H1 (cell line): ENCODE measurements around the gene ATL3.

Source experiments
- CTCF ChIP-seq, 3 experiments: IDR thresholded peaks; 1 replicate in 2 of 3; 2 replicates in 1 of 3; pipeline versions ENCODE4 v1.5.1 to v1.6.1; 2011; ENCODE audit warnings: low read length in 3 of 3, mild to moderate bottlenecking in 3 of 3, inconsistent platforms in 2 of 3, low read depth in 1 of 3, moderate library complexity in 1 of 3; ENCODE audit not compliant: insufficient read depth in 1 of 3; ENCODE audit errors: control extremely low read depth in 1 of 3
- EZH2 ChIP-seq: fragments of 200-600 bp; sonication (generic); IDR thresholded peaks from 2 replicates; pipeline ENCODE4 v1.7.1; 2012; ENCODE audit warnings: low read depth, mild to moderate bottlenecking, moderate library complexity, low read length, inconsistent platforms; ENCODE audit not compliant: severe bottlenecking
- POLR2AphosphoS5 ChIP-seq: IDR thresholded peaks from 2 replicates; pipeline ENCODE4 v1.6.1; 2011; ENCODE audit warnings: low read depth, low read length
- SIN3A ChIP-seq, 2 experiments: IDR thresholded peaks in 1 of 2; conservative IDR thresholded peaks in 1 of 2; 2 replicates each; pipeline ENCODE4 v1.6.1; 2011 to 2012; ENCODE audit warnings: low read length in 2 of 2, improper control_type of control experiment in 1 of 2, low read depth in 1 of 2, mild to moderate bottlenecking in 1 of 2
- TF ChIP-seq, protein P1 (sequence below): IDR thresholded peaks from 2 replicates; pipeline ENCODE4 v1.6.1; 2012; ENCODE audit warnings: inconsistent platforms

DNA sequence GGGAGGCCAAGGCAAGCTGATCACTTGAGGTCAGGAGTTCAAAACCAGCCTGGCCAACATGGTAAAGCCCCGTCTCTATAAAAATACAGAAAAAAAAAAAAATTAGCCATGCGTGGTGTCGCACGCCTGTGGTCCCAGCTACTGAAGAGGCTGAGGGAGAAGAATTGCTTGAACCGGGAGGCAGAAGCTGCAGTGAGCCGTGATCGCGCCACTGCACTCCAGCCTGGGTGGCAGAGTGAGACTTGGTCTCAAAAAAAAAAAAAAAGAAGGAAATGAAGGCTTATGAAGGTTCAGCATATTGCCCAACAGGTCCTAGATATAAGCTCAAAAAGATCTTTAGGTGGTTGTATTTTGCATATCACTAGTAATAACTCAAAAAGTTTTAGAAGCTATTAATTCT is 10.2 kb downstream of the ATL3 start:
- no peak for TF ChIP-seq SIN3A (conservative IDR thresholded peaks at IDR 0.05 in 1 of 2, IDR thresholded peaks at IDR 0.05 in 1 of 2; ENCODE audit: low read depth in 1 of 2, low read length in 2 of 2)
- no peak for TF ChIP-seq CTCF (IDR thresholded peaks at IDR 0.05; ENCODE audit: control extremely low read depth in 1 of 3, insufficient read depth in 1 of 3, low read depth in 1 of 3, low read length in 3 of 3)
- no peak for TF ChIP-seq EZH2
- no peak for TF ChIP-seq POLR2AphosphoS5
- TF ChIP-seq, protein P1, sequence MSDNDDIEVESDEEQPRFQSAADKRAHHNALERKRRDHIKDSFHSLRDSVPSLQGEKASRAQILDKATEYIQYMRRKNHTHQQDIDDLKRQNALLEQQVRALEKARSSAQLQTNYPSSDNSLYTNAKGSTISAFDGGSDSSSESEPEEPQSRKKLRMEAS: no peak
